HCT116 (cell line): Measurements from ENCODE around the gene THSD4. TPM values are rescaled to one million over a fixed set of nuclear protein-coding genes. Genes with fewer than 3 reads are reported as not detected.

Experiments used
- ATAC-seq: fragments of 200-7000 bp; cut with Tn5 transposase; 2 replicates; pipeline ENCODE4 v1.9.1; 2020; ENCODE audit warnings: mild to moderate bottlenecking, moderate library complexity
- BruUV-seq: library from RNA; stranded (reverse); fragments of 400-500 nt; replicated peaks from 2 replicates; lab custom pipeline; 2021; lab: Mats Ljungman, UMichigan
- CTCF ChIA-PET: fragments of 300-600 bp; sonication (Branson Sonifier 250); formaldehyde crosslinking; loops from one replicate; lab custom pipeline; 2021; ENCODE audit warnings: antibody characterized with exemption; lab: Charles Lee
- POLR2A ChIA-PET: fragments of 300-600, 350-600 bp; sonication (Branson Sonifier 250); formaldehyde crosslinking; loops from one replicate; lab custom pipeline; 2021; ENCODE audit warnings: antibody characterized with exemption; lab: Charles Lee
- RAD21 ChIA-PET, 2 experiments: fragments of 300-600 bp; sonication (Branson Sonifier 250); formaldehyde crosslinking; loops; one replicate each; lab custom pipeline; 2023; ENCODE audit warnings: low total read pairs in 2 of 2; ENCODE audit not compliant: uncharacterized antibody in 2 of 2, unreplicated experiment in 2 of 2, low non-redundant PET in 1 of 2; lab: Charles Lee
- DNase-seq: peaks from one replicate; pipeline ENCODE4 v3.0.0-alpha.2; 2010; ENCODE audit warnings: low read depth, low spot score
- H2AFZ ChIP-seq: fragments of 200-600 bp; shearing (Covaris generic), sonication (generic); 2 replicates; pipeline ENCODE4 v1.6.1; 2017; ENCODE audit warnings: low read depth, mixed run types, mixed read lengths, antibody characterized with exemption, low read length; ENCODE audit not compliant: poor library complexity, severe bottlenecking
- H3K27ac ChIP-seq: 2 replicates; pipeline ENCODE4 v1.5.1; 2012; ENCODE audit warnings: low read depth, low read length
- H3K27me3 ChIP-seq: fragments of 200-600 bp; sonication (generic); 2 replicates; pipeline ENCODE4 v1.6.1; 2016; ENCODE audit warnings: mixed run types, low read length, mixed read lengths; ENCODE audit not compliant: insufficient read depth
- H3K36me3 ChIP-seq, 2 experiments: fragments of 200-500 bp in 1 of 2; fragments of 200-600 bp in 1 of 2; sonication (Bioruptor generic) in 1 of 2; sonication (generic) in 1 of 2; 2 replicates each; pipeline versions ENCODE4 v1.5.1 to v1.6.1; 2014 to 2016; ENCODE audit warnings: low read length in 2 of 2, inconsistent platforms in 1 of 2, mixed read lengths in 1 of 2, mixed run types in 1 of 2; ENCODE audit not compliant: insufficient read depth in 2 of 2, control insufficient read depth in 1 of 2
- H3K4me1 ChIP-seq, 2 experiments: fragments of 200-600 bp in 1 of 2; sonication (generic) in 1 of 2; 2 replicates each; pipeline versions ENCODE4 v1.5.1 to v1.6.1; 2012 to 2017; ENCODE audit warnings: low read length in 2 of 2, inconsistent platforms in 1 of 2, mild to moderate bottlenecking in 1 of 2, mixed read lengths in 1 of 2, mixed run types in 1 of 2, moderate library complexity in 1 of 2; ENCODE audit not compliant: insufficient read depth in 2 of 2, control insufficient read depth in 1 of 2
- H3K4me2 ChIP-seq: fragments of 200-600 bp; sonication (generic); 2 replicates; pipeline ENCODE4 v1.6.1; 2017; ENCODE audit warnings: mixed run types, low read length, mixed read lengths
- H3K4me3 ChIP-seq, 2 experiments: fragments of 200-600 bp in 1 of 2; sonication (generic) in 1 of 2; replicated peaks in 1 of 2; 2 replicates each; pipeline ENCODE4 v1.5.1; 2011 to 2016; ENCODE audit warnings: low read length in 2 of 2, control low read depth in 1 of 2, low read depth in 1 of 2, mild to moderate bottlenecking in 1 of 2, mixed read lengths in 1 of 2, mixed run types in 1 of 2
- H3K79me2 ChIP-seq: fragments of 200-600 bp; sonication (generic); 2 replicates; pipeline ENCODE4 v1.6.1; 2017; ENCODE audit warnings: mild to moderate bottlenecking, mixed run types, low read length, moderate library complexity, mixed read lengths; ENCODE audit not compliant: insufficient read depth
- H3K9ac ChIP-seq: fragments of 200-600 bp; sonication (generic); 2 replicates; pipeline ENCODE4 v1.6.1; 2016; ENCODE audit warnings: low read length, mixed read lengths
- H3K9me2 ChIP-seq: fragments of 200-600 bp; sonication (generic), shearing (Covaris generic); 2 replicates; pipeline ENCODE4 v1.6.1; 2017; ENCODE audit warnings: mixed run types, mild to moderate bottlenecking, moderate library complexity; ENCODE audit not compliant: insufficient read depth
- H3K9me3 ChIP-seq, 2 experiments: fragments of 200-500 bp in 1 of 2; fragments of 200-600 bp in 1 of 2; sonication (Bioruptor generic) in 1 of 2; sonication (generic) in 1 of 2; 2 replicates each; pipeline ENCODE4 v1.6.1; 2014 to 2017; ENCODE audit warnings: low read length in 2 of 2, mixed read lengths in 2 of 2, inconsistent platforms in 1 of 2, low read depth in 1 of 2, mild to moderate bottlenecking in 1 of 2, mixed run types in 1 of 2, moderate library complexity in 1 of 2; ENCODE audit not compliant: control insufficient read depth in 1 of 2, insufficient read depth in 1 of 2
- H4K20me1 ChIP-seq: fragments of 200-600 bp; sonication (generic), shearing (Covaris generic); 2 replicates; pipeline ENCODE4 v1.6.1; 2017; ENCODE audit warnings: mixed run types, mild to moderate bottlenecking, moderate library complexity; ENCODE audit not compliant: insufficient read depth
- CTCF ChIP-seq, 3 experiments: fragments of 200-600 bp in 1 of 3; sonication (generic) in 1 of 3; IDR thresholded peaks in 2 of 3; conservative IDR thresholded peaks in 1 of 3; 2 replicates each; pipeline ENCODE4 v1.5.1; 2012 to 2017; ENCODE audit warnings: low read depth in 2 of 3, low read length in 2 of 3, antibody characterized with exemption in 1 of 3, borderline replicate concordance in 1 of 3, control low read depth in 1 of 3, mild to moderate bottlenecking in 1 of 3, mixed read lengths in 1 of 3, mixed run types in 1 of 3, moderate library complexity in 1 of 3; ENCODE audit not compliant: insufficient read depth in 1 of 3
- EGR1 ChIP-seq: IDR thresholded peaks from 2 replicates; pipeline ENCODE4 v1.6.1; 2012; ENCODE audit warnings: low read depth
- RAD21 ChIP-seq: IDR thresholded peaks from 2 replicates; pipeline ENCODE4 v1.6.1; 2012; ENCODE audit warnings: low read depth, mild to moderate bottlenecking
- REST ChIP-seq: IDR thresholded peaks from 2 replicates; pipeline ENCODE4 v1.6.1; 2012; ENCODE audit warnings: low read depth
- ZBTB33 ChIP-seq: IDR thresholded peaks from 2 replicates; pipeline ENCODE4 v1.6.1; 2011; ENCODE audit warnings: mild to moderate bottlenecking, low read length, moderate library complexity; ENCODE audit not compliant: insufficient replicate concordance; ENCODE audit errors: extremely low read depth
- intact Hi-C: fragments of 100-400 bp; cut with micrococcal nuclease; formaldehyde crosslinking; loops from 2 replicates; pipeline ENCODE4 v1.10.0; 2022
- total RNA-seq: library from RNA; stranded (reverse); gene quantifications from one replicate; pipeline ENCODE4 v1.2.1, GENCODE V29; 2021; ENCODE audit not compliant: unreplicated experiment

THSD4 gene
- total RNA-seq, 1 experiment from 2014 or later, result 30.5 TPM

- DNase-seq (no peak), ATAC-seq (no peak)
- RAD21 ChIA-PET, result no interaction called here
- Histone ChIP-seq H3K79me2 (no peaks in the 10 kb centered on the region), H3K4me1 (peaks cover 50 to 52% of the 10 kb centered on the region in 2 experiments), H3K4me2 (no peak overlapping the region), H3K4me3 (no peak overlapping the region), H3K9me3 (peaks cover 0 to 5% of the 10 kb centered on the region in 2 experiments; a peak in 1 of 4 replicates), H3K27ac (peak overlapping the region; percentile 38; the same call in 1 of the 2 replicates), H3K27me3 (no peaks in the 10 kb centered on the region), H3K9me2 (no peaks in the 10 kb centered on the region), H3K9ac (no peak overlapping the region), H4K20me1 (no peaks in the 10 kb centered on the region), H2AFZ (no peak overlapping the region), H3K36me3 (0 out of 4 replicates have a peak, but pooled peaks cover 0 to 3% of the 10 kb centered on the region in 2 experiments)
- intact Hi-C loops, result no loop called here
- CTCF ChIA-PET, result no interaction called here
- BruUV-seq, result no TSS peak
- POLR2A ChIA-PET, result no interaction called here
- TF ChIP-seq REST, result no peak
Measured at GRCh38 chr15:71436854-71437253, 321.6 kb downstream of the THSD4 start.

- intact Hi-C loops, result no loop called here
- Histone ChIP-seq H3K9me2 (no peaks in the 10 kb centered on the region), H3K9me3 (peaks cover 0 to 5% of the 10 kb centered on the region in 2 experiments; a peak in 1 of 4 replicates), H3K36me3 (0 out of 4 replicates have a peak, but pooled peaks cover 0 to 3% of the 10 kb centered on the region in 2 experiments), H3K79me2 (no peaks in the 10 kb centered on the region), H3K4me2 (no peak overlapping the region; the same call in 1 of the 2 replicates), H4K20me1 (no peaks in the 10 kb centered on the region), H3K4me3 (no peak overlapping the region), H3K4me1 (peaks cover 46% of the 10 kb centered on the region in 2 experiments), H3K9ac (no peak overlapping the region), H3K27ac (peak overlapping the region; percentile 38; the same call in 1 of the 2 replicates), H3K27me3 (no peaks in the 10 kb centered on the region), H2AFZ (no peak overlapping the region)
- CTCF ChIA-PET, result interaction anchor here (1.1 to 1.5 kb wide), 2 partner anchors 10 to 51 kb away, joined by 3 to 7 read pairs; no protein-coding TSS in a partner anchor
- DNase-seq (no peak), ATAC-seq (no peak)
- POLR2A ChIA-PET, result no interaction called here
- no TSS peak for BruUV-seq
- TF ChIP-seq ZBTB33, result no peak
- no peak for TF ChIP-seq CTCF (IDR thresholded peaks at IDR 0.05 in 2 of 3, conservative IDR thresholded peaks at IDR 0.05 in 1 of 3; ENCODE audit: borderline replicate concordance in 1 of 3, insufficient read depth in 1 of 3, low read depth in 2 of 3, low read length in 2 of 3)
- no peak for TF ChIP-seq EGR1
- TF ChIP-seq RAD21, result no peak
- RAD21 ChIA-PET, result no interaction called here
Measured at GRCh38 chr15:71437404-71437803, 322.1 kb downstream of the THSD4 start.
